Muscle of arm (tissue), 12 donors: ENCODE results near the gene SRGAP3. TPM values are rescaled to one million over a fixed set of nuclear protein-coding genes. Genes with fewer than 3 reads are reported as not detected.

Source experiments
- DNase-seq: peaks from one replicate; pipeline ENCODE4 v3.0.0-alpha.2; 2013
- polyA plus RNA-seq, 12 donors: library from polyadenylated mRNA; unstranded; fragments of 120-200 nt; gene quantifications; one replicate each; pipeline ENCODE4 v1.2.1, GENCODE V29; 2013; ENCODE audit not compliant: insufficient read length in 12 of 12

The SRGAP3 gene
- polyA plus RNA-seq, 12 donors = 15.0 to 30.1 (median 21.8) TPM; not detected in 1

DNA sequence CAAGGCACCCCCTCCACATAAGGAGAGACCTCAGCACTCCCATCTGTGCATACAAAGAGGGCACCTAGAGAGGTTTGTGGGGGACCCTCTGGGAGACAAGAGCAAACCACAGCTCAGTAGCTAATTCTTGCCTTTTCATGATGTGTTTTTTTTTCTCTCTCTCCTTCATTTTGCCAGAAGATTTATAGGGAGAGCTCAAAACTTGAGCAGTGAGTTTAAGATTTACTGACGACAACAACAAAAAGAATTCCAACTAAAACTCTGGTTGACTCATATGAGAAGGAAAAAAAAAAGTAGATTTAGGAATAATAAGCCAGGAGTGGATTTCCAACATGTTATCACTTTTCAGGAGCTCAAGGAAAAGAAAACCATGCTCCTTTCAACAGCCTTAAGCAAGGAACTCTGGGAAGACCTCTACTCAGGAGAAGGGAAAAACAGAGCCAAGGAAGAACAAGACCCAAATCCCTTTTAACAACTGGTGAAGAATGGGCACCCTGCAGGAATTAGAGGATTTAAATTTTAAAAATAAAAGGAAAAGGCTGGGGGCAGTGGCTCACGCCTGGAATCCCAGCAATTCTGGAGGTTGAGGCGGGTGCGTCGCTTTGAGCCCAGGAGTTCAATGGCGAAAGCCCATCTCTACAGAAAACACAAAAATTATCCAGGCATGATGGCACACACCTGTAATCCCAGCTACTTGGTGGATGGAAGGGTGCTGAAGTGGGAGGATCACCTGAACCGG, 228.0 kb downstream of the SRGAP3 start:
- no peak for DNase-seq

DNA sequence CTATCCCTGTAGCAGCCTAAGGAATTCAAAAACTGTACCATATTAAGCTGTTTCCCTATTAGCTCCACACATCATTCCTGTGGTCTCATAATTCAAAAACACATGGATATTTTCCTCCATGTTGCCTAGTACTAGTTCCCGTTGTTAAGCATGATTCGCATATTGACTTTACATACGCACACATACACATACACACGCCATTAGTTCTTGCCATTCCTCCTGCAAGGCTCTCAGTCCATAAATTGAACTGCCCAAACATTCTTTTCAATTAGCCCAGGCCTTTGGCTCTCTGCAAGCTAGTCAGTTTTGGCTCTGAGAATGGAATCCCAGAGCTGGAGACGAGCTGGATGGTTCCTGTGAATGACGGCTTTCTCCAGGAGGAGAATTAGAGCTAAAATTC, 229.0 kb downstream of the SRGAP3 start:
- DNase-seq = no peak

DNA sequence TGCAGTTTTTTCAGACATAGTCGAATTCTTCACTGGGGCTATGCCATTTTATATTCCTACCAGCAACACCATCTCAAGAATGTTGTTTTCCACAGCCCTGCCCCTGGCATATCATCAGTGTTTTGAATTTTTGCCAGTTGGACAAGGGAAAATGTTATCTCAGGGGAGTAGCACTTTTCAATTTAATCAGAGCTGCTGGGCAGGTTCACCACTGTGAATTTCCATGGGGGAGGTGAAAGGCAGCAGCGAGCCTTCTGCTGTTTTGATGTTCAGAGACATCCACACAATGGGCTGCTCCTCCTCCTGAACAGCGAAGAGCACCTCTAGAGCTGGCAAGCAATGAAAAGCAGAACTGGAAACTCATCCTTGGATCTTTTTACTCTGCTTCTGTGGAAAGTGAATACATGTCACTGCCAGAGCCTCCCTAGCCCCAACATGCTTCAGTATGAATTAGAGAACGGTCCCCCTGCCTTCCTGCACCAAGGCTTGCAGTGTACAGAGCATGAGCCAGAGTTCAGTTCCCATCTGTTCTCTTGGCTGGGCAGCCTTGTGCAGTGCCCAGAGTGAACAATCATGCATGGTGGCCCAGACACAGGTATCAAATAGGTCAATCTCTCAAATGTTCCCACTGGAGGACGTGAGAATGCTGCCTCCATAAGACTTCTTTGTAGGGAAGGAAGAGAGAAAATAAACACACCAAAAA, 230.0 kb downstream of the SRGAP3 start:
- DNase-seq = no peak

DNA sequence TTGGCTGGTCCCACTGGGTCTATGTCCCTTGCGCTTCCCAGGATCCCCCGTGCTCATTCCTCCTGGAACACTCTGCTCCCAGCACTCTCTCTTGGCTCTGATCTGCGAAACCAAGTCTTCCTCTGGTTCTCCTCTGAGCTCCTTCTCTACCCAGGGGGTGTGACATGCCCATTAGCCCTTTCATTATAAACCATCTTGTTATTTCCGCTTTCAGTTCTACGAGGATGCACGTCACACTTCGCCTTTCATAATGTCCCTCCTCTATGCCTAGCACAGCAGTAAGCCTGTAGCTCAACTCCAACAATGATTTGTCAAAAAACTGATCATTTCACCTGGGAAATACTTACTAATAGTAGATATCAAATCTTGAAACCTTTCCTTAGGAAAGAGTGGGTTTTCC, 234.2 kb downstream of the SRGAP3 start:
- no peak for DNase-seq

DNA sequence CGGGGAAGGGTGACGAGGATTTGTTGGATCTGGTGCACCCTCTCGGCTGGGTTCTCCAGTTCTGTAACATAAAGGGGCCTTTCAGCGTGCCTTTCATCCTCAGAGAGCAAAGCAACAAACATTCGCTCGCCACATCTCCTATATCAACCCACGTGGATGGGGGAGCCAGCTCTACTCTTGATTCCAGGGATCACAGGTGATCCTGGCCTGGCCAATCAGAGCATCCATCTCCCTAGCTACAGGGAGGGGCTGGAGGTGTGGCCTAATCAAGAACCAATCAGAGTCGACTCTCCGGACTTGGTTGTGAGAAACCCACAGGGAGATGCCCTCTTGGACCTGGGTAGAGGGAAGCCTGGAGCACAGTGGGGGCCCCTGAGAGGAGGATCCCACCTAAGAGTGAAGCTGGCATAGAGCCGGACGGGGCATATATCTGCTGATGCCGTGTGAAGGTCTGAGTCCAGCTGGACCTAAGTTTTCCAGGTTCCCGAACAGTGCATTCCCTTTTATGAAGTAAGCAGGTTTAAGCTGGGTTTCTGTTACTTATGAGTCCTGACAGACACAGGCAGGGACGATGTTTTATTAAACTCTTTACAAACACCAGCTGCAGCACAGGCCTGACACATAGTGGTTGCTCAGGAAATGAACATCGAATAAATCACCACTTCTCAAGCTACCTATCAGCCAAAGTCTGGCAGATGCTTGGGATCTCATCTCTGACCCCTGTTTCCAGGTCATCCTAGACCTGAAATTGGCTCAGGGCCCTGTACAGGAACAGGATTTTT, 235.5 kb downstream of the SRGAP3 start:
- no peak for DNase-seq

DNA sequence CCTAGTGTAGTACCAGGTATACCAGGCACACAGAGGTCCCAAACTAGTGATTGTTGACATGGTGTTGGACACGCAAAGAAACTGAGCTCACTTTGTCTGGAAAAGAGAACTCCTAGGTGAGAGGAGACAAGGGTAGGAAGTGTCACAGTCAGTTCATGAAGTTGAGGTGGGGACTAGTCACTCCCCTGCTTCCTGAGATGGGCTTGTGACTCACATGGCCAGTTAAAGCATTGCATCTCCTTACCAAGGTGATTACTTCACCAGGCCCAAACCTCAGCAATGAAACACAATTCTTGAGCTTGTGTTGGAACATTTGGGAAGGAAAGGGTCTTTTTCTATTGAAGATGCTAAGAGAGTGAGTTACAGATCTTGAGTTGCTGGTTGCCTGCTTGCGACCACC, 236.9 kb downstream of the SRGAP3 start:
- no peak for DNase-seq

DNA sequence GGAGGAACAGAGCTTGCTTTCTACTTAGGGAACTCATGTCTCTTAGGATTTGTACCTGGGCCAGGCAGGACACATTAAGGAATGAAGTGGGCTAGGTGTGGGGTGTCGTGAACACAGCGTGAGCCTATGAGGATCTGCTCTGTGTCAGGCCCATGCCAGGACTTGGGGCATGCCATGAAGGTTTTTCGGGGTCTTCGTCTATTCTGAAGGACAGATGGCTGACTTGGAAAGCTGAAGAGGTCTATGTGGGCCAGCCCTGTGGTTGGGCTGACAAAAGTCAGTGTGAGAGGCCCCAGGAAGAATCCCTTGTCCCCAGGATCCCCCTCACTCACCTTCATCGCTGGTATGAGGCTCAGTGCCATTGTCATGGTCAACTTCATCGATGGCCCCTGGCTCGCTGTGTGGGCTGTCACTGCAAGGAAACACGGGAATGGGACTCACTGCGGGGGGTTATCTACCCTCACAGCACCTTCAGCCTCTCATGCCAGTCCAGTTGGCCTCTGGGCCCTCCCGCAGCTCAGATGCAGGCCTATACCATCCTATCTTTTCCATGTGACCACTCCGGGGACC, 239.4 kb downstream of the SRGAP3 start:
- no peak for DNase-seq

DNA sequence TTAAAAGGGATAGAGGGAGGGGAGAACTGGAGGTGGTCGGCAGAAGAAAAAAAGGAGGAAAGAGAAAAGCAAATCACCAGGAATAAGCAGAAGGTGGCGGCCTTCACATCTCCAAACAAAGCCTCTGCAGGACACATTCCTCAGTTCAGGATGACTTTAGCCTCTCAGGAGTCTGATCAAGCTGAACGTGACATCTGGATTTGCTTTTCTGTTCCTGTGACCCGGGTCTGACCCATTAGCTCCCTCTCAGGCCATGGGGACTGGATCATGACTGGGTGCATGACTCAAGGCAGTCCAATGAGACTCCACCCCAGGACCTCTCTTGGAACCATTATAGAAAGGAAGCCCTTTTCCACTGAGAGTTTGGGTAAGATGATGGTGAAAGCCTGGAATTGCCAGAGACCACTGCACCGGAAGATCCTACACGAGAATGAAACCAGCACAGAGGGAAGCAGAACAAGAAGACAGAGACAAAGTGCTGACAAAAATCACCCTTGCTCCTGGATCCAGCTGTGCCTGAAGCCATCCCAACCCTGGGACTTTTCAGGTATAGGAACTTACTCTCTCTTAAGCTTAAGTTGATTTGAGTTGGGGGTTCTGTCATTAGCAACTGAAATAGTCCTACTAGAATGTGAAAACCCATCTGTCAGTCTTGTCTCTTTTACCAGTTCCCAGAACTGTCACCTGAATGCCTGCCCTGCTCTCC, 240.7 kb downstream of the SRGAP3 start:
- no peak for DNase-seq

DNA sequence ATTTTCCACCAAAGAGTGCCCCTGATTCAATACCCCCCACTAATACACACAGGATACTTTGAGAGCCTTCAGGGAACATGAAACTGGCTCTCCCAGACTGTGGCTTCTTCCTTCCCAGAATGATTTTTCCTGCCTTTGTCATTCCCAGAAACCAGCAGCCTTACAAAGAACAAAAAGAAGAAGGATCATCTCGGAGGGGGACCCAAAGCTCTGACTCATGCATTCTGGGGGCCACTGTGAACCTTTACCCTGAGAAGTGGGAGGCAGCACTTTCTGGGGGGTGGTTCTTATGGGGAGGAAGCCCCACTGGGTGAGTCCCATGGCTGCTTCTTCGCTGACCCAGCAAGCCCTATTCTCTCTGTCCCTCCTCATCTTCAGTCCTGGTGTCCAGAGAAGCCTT, 241.5 kb downstream of the SRGAP3 start:
- DNase-seq = no peak

DNA sequence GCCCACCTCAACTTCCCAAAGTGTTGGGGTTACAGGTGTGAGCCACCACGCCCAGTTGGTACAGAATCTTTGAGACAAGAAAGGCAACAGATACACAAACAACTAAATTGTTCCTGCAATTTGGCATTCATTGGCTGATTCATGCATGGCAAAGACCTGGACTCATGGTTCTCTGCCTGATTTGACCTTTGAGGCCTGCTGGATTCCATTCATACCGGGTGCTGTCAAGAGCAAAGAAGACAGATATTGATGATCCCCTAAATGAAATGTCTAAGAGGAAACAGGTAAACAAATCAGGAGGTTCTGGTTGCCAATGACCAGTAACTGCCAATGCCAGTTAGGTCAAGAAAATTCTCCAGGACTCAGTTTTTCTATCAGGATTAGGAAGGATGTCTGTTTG, 242.2 kb downstream of the SRGAP3 start:
- DNase-seq = no peak

DNA sequence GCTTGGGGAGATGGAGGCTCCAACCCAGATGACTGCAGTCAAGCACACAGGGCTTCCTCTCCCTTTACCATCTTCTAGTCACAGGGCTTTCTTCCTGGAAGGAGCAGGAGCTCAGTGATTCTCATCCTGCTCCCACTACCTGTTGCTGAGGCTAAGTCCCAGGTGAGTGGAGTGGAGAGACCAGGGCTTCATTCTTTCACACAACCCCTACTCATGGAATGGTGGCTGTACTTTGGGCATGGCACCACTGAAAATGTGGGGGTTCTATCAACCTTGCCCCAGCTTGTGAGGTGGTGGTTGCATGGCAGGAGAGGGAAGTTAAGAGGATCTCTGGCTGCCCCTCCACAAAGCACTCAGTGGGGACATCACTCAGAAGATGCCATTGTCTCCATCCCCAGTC, 249.4 kb downstream of the SRGAP3 start:
- no peak for DNase-seq

DNA sequence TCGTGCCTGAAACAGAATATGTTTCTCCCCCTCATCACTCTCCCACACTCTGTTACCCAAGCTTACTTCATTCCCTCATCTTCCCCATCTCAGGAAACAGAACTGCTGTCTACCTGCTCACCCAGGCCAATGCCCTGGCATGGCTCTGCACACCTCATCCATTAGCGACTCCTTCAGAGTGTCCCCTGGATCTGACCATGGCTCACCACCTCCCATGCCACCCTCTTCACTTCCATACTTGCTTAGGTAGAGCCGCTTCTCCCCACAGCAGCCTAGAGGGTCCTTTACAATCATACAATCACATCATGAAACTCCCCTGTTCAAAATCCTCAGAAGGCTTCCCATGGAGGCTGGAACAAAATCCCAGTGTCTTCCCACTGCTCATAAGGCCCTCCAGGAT, 252.3 kb downstream of the SRGAP3 start:
- DNase-seq = no peak

DNA sequence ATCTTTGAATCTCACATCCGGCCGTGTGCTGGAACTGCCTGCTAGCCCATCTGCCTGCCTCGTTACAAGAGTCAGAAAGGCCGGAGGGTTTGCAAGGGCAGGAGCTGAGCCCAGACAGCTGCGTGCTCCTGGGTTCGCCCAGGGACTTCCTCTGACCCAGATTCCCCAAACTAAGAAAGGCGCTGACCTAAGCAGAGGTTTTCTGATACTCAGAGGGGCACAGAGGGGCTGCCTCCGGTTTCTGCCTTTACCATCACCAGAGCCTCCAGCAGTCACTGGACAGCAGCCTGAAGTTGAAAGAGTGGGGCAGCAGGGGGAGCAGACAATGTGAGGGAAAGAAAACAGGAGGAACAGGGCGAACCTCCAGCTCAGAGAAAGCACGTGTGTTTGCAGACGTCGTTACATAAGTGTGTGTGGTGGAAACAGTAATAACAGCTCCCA, 252.7 kb downstream of the SRGAP3 start:
- peak; percentile 85 for DNase-seq

DNA sequence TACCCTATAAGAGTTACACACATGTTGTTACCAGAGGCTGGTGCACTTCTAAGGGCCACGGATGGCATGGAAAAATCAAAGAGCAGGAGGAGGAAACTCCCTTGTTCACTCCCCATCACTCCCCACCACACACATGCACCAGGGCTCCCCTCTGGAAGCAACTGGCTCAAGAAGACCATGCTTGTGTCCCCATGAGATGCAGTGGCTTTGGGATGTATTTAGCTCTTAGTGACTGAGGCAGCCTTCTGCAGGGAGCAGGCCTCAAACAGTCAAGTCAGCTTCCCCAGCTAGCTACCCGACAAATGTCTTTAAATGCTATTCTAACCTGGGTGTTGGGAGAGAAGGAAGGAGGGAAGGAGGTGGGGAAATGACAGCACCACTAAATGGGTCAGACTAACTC, 253.2 kb downstream of the SRGAP3 start:
- DNase-seq = no peak

DNA sequence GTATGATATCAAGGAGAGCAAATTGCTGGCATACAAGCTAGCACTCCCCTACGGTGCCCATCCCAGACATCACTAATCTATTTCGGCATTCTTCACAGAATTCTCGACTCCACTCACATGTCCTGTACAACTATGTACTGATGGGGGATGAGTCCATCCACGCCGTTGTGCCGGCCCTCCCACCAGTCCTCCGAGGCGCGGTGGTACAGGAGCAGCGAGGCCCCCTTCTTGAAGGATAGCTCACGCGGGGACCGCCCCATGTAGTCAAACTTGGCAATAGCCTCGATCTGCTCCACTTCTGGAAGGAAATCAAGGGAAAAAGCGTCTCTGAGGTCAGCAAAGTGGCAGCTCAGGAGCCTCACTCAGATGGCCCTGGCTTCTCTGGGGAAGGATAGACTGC, 255.2 kb downstream of the SRGAP3 start:
- no peak for DNase-seq

DNA sequence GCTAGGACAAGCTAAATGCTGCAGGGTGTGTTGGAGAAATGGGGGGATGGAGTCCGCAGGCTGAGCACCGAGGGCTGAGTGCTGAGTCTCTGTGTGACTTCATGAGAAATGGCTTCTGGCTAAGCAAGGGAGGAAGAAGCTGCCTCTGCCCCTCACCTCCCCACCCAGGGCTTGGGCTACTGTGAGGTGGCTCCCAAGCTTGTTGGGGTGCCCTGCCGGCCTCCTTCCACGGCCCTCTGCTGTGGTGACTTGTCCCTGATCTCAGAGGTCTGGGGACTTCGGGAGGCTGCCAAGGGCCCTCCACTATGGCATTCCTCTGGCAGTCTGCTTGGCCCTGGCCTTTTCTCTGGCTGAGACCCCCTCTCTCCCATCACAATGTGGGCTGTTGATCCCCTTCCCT, 256.1 kb downstream of the SRGAP3 start:
- DNase-seq = no peak

DNA sequence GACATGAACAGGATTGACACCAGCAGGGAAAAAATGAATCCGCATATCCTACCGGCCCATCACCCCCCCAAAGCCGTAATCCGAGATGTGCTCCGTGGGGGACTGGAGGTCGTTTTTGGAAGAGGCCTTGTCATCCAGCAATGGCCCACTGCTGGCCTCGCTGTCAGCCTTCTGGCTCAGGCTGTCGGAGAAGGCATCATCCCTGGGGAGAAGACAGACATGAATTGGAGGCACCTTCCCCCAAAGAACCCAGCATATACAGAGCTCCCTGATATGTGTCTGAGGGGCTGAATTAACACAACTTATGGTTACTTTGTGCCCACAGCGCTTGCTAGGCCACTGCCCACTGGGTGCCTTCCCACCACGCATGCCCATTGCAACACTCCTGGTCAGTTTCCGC, 256.6 kb downstream of the SRGAP3 start:
- no peak for DNase-seq

DNA sequence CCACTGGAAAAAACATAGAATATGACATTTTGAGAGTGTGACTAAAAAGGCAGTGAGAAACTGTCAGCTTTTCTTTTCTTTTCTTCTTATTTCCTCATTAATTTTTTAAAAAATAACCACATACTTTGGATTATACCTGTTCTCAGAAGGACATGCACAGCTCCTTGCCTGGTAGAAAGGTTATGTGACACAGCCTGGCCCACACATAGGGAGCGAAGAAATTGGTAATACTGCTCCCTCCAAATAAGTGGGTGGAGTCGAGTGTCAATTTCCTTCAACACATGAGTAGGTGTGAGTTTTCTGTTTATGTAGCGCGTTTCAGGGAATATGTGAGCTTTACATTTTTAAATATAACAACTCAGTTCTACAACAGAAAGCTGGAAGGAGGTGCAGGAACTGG, 257.2 kb downstream of the SRGAP3 start:
- no peak for DNase-seq

DNA sequence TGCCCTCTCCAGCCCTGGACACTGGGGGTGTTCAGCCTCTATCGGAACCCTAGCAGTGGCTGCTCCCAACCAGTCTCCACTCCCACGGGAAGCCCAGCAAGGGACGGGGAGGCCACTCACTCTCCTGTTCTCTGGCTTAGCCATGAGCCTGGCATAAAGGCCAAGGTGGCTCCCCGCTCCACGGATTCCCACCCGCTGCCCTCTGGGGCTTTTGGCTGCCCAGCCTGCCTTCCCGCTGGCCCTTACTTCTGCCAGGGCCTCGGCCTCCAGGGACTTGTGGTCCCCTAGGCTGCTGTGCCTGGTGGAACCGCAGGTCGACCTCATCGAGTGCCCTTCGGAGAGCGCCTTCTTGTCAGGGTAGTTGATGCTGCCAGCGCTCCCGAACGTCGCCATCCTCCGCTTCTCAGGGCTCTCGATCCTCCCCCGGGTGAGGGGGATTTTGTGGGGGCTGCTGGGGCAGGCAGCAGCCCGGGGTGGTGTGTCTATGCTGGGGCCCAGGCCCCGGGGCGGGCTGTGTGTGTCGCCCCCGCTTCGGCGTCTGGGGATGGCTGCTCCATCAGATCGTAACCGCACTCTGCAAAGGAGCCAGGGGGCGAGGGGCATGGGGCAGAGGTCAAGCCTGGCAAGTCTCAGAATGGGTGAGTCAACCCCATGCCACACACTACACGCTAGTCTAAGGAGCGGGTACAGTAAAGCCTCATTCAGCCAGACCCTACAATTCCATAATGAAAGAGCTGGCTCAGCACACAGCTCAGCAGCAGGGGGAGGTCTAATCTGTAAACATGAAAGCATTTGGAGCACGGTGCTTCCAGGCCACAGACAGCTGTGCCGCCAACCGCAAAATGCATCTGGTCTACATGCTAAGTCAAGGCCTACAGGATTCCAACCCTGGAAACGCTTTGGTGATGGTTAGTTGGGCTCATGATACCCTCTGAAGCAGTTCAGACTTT, 258.9 kb downstream of the SRGAP3 start:
- no peak for DNase-seq

DNA sequence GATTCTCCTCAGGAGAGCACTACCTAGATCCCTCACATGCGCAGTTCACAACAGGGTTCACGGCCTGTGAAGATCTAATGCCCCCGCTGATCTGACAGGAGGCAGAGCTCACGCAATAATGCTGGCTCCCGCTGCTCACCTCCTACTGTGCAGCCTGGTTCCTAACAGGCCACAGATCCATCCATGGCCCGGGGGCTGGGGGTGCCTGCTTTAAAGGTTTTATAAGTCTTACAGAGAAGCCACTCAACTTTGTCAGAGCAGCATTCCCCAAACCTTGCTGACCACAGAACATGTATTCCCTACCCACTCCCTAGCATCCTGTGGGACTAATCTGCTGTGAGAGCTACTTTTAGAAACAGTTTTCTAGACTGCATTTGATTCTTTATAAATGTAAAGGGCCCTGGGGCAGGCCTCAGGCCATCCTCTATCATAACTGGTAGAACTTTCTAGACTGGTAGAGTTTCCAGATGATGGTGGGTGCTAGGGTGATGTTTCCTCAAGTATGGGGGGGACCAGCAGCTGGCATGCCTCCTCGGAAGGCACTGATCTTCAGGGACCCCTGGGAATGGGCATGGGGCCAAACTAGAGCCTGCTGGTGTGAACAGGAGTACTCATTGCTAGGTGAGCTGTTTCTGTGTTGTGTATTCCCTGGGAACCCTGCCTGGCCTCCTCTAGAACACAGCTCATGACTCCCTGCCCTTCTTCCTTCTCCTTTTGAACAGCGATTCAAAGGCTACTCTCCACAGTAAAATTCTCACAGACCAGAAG, 260.5 kb downstream of the SRGAP3 start:
- DNase-seq = no peak
